Measurements from ENCODE around the gene STAMBPL1.
"Not testable (repeated sequence)": the region's sequence is repeated elsewhere in the genome, so short reads cannot be mapped to it uniquely, and the experiment has no call there.

The STAMBPL1 gene

DNA sequence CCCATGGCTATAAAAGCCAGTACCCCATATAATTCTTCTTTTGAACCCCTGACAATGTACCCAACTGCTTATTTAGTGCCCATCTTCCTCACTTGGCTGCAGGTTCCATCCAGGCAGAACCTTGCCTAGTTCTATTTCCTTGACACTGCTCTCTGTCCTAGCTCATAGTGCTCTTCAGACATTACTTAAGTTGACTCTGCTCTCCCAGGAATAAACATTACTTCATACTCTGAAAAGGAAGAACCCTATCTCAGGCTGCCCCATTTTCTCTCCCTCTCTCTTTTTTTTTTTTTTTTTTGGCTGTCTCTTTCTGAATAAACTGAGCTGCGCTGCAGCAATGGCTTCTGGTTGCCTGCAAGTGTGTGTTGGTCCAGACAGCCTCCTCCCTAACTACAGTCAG is 51.5 kb downstream of the STAMBPL1 start:
- DNase-seq (ENCODE audit: extremely low spot score) = no peak
- POLR2A ChIA-PET = interaction anchor here (0.8 to 1.2 kb wide), 2 partner anchors 52 to 87 kb away, joined by 3 to 4 read pairs; no protein-coding TSS in a partner anchor
- no peak for TF ChIP-seq ZNF384 (IDR thresholded peaks at IDR 0.05)
- TF ChIP-seq BHLHE40 (IDR thresholded peaks at IDR 0.05; ENCODE audit: borderline replicate concordance) = no peak
- CTCF ChIA-PET = interaction anchor here (0.7 to 4.9 kb wide), 5 partner anchors 96 to 367 kb away, joined by 3 to 112 read pairs (median 8); no protein-coding TSS in a partner anchor

DNA sequence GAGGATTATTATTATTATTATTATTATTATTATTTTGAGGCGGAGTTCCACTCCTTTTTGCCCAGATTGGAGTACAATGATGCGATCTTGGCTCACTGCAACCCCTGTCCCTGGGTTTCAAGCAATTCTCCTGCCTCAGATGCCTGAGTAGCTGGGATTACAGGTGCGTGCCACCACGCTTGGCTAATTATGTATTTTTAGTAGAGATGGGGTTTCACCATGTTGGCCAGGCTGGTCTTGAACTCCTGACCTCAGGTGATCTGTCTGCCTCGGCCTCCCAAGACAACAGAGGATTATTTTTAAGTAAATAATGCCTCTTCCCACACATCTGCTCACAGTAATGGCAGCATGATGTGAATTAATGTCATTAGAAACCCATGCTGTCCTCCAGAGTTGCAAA is 52.0 kb downstream of the STAMBPL1 start:
- DNase-seq (ENCODE audit: extremely low spot score) = not testable (repeated sequence)
- ChIA-PET POLR2A (interaction anchor here (1.2 to 1.7 kb wide), 2 partner anchors 87 to 96 kb away, joined by 4 to 9 read pairs; no protein-coding TSS in a partner anchor), CTCF (interaction anchor here (0.6 to 4.9 kb wide), 14 partner anchors 8 to 367 kb away, joined by 3 to 112 read pairs (median 4); partner anchors contain the start of genes CH25H and FAS)

DNA sequence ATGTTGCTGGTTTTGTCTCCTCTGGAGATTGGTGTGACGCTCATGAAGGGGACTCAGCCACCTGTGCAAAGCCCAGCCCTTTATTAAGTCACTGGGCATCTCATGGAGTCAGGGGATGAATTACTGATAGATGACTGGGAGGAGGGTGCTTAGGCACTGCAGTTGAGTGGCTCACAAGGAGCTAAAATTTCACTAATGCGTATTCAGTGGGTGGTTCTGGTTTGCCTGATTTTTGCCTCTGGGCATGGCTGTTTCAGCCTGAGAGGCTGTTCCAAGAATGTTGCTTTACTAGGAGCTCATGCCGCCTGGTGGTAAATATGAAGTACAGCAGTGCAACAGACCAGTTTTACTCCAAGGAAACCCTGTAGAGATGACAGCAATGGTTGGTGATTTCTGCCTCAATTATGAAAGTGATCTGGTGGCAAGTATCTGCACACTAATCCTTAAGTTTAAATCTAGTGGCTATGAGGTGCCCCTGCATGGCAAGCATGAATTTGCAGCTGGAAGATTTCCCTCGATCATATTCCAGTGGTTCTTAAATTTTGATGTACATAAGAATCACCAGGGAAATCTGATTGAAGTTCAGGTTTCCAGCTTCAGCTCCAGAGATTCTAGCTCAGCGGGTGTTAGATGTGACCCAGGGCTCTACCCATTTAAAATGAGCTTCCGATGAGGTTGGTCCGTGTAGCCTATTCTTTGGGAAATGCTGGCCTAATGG is 52.7 kb downstream of the STAMBPL1 start:
- CTCF ChIA-PET = interaction anchor here (0.6 to 4.9 kb wide), 19 partner anchors 9 to 368 kb away, joined by 3 to 112 read pairs (median 4); partner anchors contain the start of genes CH25H and FAS
- no peak for TF ChIP-seq ARNT (IDR thresholded peaks at IDR 0.05)
- no peak for TF ChIP-seq TARDBP (IDR thresholded peaks at IDR 0.05)
- no peak for TF ChIP-seq NFRKB (IDR thresholded peaks at IDR 0.05)
- TF ChIP-seq SP1 (IDR thresholded peaks at IDR 0.05) = no peak
- no peak for TF ChIP-seq HDGF (IDR thresholded peaks at IDR 0.05; ENCODE audit: borderline replicate concordance)
- no peak for TF ChIP-seq SUZ12 (IDR thresholded peaks at IDR 0.05)
- TF ChIP-seq FOXA1 (IDR thresholded peaks at IDR 0.05) = no peak
- TF ChIP-seq ELF4 (IDR thresholded peaks at IDR 0.05) = no peak
- no peak for TF ChIP-seq L3MBTL2 (conservative IDR thresholded peaks at IDR 0.05)
- TF ChIP-seq, protein P1, sequence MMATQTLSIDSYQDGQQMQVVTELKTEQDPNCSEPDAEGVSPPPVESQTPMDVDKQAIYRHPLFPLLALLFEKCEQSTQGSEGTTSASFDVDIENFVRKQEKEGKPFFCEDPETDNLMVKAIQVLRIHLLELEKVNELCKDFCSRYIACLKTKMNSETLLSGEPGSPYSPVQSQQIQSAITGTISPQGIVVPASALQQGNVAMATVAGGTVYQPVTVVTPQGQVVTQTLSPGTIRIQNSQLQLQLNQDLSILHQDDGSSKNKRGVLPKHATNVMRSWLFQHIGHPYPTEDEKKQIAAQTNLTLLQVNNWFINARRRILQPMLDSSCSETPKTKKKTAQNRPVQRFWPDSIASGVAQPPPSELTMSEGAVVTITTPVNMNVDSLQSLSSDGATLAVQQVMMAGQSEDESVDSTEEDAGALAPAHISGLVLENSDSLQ (IDR thresholded peaks at IDR 0.05) = no peak
- TF ChIP-seq ZNF384 (IDR thresholded peaks at IDR 0.05) = no peak
- TF ChIP-seq LEF1 (IDR thresholded peaks at IDR 0.05; ENCODE audit: borderline replicate concordance) = no peak
- no peak for TF ChIP-seq FOXM1 (IDR thresholded peaks at IDR 0.05; ENCODE audit: borderline replicate concordance)
- DNase-seq (ENCODE audit: extremely low spot score) = peak; percentile 71
- POLR2A ChIA-PET = interaction anchor here (1.2 to 1.7 kb wide), 2 partner anchors 88 to 97 kb away, joined by 4 to 9 read pairs; no protein-coding TSS in a partner anchor

DNA sequence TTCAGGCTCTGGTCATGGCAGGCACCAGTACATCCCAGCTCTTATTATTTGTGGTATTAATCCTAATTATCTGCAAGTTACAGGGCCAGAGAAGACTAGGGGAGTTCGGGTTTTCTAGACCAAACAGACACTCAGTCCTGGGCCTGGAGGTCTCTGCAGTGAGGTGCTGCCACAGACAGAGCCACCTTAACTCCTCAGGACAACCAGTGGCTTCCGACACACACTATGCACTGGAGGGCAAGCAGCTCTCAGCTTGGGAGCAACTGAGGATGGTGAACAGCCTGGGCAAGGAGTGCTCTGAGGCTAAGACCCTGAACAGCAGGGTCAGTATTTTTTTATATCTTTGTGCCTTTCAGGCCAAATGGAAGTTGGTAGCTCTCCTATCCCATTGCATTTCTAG is 53.5 kb downstream of the STAMBPL1 start:
- no peak for DNase-seq (ENCODE audit: extremely low spot score)
- CTCF ChIA-PET = interaction anchor here (0.9 to 4.9 kb wide), 12 partner anchors 9 to 299 kb away, joined by 3 to 112 read pairs (median 6); partner anchors contain the start of gene FAS
- POLR2A ChIA-PET = interaction anchor here (1.2 to 1.7 kb wide), 2 partner anchors 97 to 98 kb away, joined by 4 to 9 read pairs; no protein-coding TSS in a partner anchor
- TF ChIP-seq, protein P1 (IDR thresholded peaks at IDR 0.05) = no peak
- TF ChIP-seq BHLHE40 (IDR thresholded peaks at IDR 0.05; ENCODE audit: borderline replicate concordance) (no peak), FOXK2 (IDR thresholded peaks at IDR 0.05) (no peak), ZNF384 (IDR thresholded peaks at IDR 0.05) (no peak), HDGF (IDR thresholded peaks at IDR 0.05; ENCODE audit: borderline replicate concordance) (no peak), FOXM1 (IDR thresholded peaks at IDR 0.05; ENCODE audit: borderline replicate concordance) (no peak), NFRKB (IDR thresholded peaks at IDR 0.05) (no peak)

DNA sequence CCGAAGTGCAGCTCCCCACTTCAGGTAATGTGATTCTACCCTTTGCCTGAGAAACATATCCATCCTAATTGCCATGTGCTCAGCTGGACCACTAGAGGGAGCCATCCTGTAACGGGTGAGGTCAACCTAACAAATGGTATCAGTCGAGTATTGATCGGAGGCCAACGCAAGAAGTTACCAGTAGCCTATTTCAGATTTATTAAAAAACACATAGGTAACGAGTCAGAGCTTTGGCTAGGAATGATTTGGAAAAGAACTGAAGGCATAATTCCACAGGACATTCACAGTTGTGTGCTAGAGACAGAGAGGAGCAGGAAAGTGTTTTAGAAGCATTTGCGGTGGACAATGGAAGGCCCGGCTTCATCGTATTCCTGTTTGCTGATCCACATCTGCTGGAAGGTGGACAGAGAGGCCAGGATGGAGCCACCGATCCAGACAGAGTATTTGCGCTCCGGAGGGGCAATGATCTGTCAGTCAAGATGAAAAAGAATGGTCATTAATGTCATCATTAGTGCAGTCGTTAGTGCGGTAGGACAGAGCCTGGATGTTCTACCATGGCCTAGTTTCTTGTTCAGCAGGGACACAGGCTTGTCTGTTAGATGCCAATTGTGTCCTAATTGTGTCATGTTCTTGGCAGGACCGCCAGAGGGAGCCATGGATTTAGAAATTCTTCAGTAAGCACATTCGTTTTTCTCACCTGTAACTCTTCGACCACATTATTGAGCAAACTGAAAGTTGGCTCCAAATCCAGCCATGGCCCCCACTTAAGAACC is 55.0 kb downstream of the STAMBPL1 start:
- ChIA-PET CTCF (interaction anchor here (0.6 to 4.9 kb wide), 18 partner anchors 11 to 283 kb away, joined by 3 to 112 read pairs (median 4); partner anchors contain the start of genes CH25H and FAS), POLR2A (interaction anchor here (1.2 to 1.6 kb wide), 2 partner anchors 56 to 99 kb away, joined by 4 read pairs; partner anchors contain the start of gene FAS)
- no peak for TF ChIP-seq FOXM1 (IDR thresholded peaks at IDR 0.05; ENCODE audit: borderline replicate concordance)
- no peak for TF ChIP-seq ZNF384 (IDR thresholded peaks at IDR 0.05)
- TF ChIP-seq ARNT (IDR thresholded peaks at IDR 0.05) = no peak
- no peak for TF ChIP-seq FOXK2 (IDR thresholded peaks at IDR 0.05)
- no peak for TF ChIP-seq SUZ12 (IDR thresholded peaks at IDR 0.05)
- TF ChIP-seq L3MBTL2 (conservative IDR thresholded peaks at IDR 0.05) = no peak
- no peak for TF ChIP-seq CTBP1 (IDR thresholded peaks at IDR 0.05; ENCODE audit: borderline replicate concordance)
- no peak for TF ChIP-seq FOXA1 (IDR thresholded peaks at IDR 0.05)
- no peak for TF ChIP-seq LEF1 (IDR thresholded peaks at IDR 0.05; ENCODE audit: borderline replicate concordance)
- no peak for TF ChIP-seq HDGF (IDR thresholded peaks at IDR 0.05; ENCODE audit: borderline replicate concordance)
- TF ChIP-seq, protein P1 (IDR thresholded peaks at IDR 0.05) = no peak
- no peak for TF ChIP-seq TARDBP (IDR thresholded peaks at IDR 0.05)
- TF ChIP-seq SP1 (IDR thresholded peaks at IDR 0.05) = no peak
- no peak for TF ChIP-seq ELF4 (IDR thresholded peaks at IDR 0.05)
- DNase-seq (ENCODE audit: extremely low spot score) = peak; percentile 71

DNA sequence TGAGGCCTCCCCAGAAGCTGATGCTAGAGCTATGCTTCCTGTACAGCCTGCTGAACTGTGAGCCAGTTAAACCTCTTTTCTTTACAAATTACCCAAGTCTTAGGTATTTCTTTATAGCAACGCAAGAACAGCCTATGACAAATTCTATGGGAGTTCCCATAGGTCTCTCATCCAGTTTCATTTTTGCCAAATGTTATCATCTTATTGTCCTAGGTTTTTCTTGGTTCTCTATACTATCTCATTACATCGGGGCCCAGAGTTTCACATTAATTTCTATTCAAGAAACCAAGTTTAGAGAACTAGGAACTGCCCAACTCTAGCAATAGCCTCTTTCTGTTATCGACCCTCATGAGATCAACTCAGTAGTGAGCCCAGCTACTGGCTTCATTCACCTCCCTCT is 56.6 kb downstream of the STAMBPL1 start:
- TF ChIP-seq NFRKB (IDR thresholded peaks at IDR 0.05) = no peak
- TF ChIP-seq, protein P1 (IDR thresholded peaks at IDR 0.05) = no peak
- TF ChIP-seq FOXA1 (IDR thresholded peaks at IDR 0.05) = no peak
- no peak for TF ChIP-seq TARDBP (IDR thresholded peaks at IDR 0.05)
- no peak for TF ChIP-seq SUZ12 (IDR thresholded peaks at IDR 0.05)
- TF ChIP-seq BHLHE40 (IDR thresholded peaks at IDR 0.05; ENCODE audit: borderline replicate concordance) = no peak
- no peak for TF ChIP-seq LEF1 (IDR thresholded peaks at IDR 0.05; ENCODE audit: borderline replicate concordance)
- no peak for TF ChIP-seq CTBP1 (IDR thresholded peaks at IDR 0.05; ENCODE audit: borderline replicate concordance)
- no peak for TF ChIP-seq FOXK2 (IDR thresholded peaks at IDR 0.05)
- TF ChIP-seq ARNT (IDR thresholded peaks at IDR 0.05) = no peak
- no peak for DNase-seq (ENCODE audit: extremely low spot score)
- POLR2A ChIA-PET = no interaction called here
- CTCF ChIA-PET = interaction anchor here (0.5 to 2.3 kb wide), 6 partner anchors 93 to 279 kb away, joined by 3 to 9 read pairs (median 6); no protein-coding TSS in a partner anchor
